GM18498 (cell line): ENCODE results near the gene PTGS1.
A peak's percentile ranks its signal among the peaks of the same experiment; 100 is the strongest.
"Not testable (repeated sequence)": the region's sequence is repeated elsewhere in the genome, so short reads cannot be mapped to it uniquely, and the experiment has no call there.

ENCODE experiments used
- ATAC-seq: cut with Tn5 transposase; IDR thresholded peaks from one replicate; pipeline ENCODE4 v1.9.1; 2021; ENCODE audit warnings: mild to moderate bottlenecking, moderate library complexity; ENCODE audit not compliant: unreplicated experiment

Gene PTGS1

GRCh38 chr9:122346478-122347347 is 24.1 kb upstream of the PTGS1 start:
- ATAC-seq: no peak

GRCh38 chr9:122347348-122348287 is 23.2 kb upstream of the PTGS1 start:
- no peak for ATAC-seq

DNA sequence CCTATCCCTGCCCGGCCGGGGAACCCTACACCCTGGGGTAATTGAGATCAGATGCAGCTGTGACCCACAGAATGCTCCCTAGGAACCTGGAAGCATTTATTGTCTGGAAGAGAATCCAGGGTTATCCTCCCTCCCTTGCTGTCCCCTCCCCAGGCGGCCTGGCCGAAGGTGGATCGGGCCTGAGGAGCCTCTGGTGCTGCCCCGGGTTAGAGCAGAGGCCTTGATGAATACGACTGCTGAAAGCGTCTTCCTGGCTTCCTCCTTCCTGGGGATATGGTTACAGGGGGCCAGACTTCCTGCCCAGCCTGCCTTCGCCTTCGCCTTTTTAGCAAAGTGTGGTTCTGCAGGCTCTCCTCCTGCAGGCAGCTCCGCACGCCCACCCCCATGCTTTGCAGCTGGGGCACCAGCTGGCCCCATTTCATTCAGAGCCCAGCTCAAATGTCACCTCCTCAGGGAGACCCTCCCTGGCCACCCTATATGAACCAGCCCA is 22.5 kb upstream of the PTGS1 start:
- ATAC-seq: no peak

GRCh38 chr9:122348791-122349190 is 22.0 kb upstream of the PTGS1 start:
- no peak for ATAC-seq

DNA sequence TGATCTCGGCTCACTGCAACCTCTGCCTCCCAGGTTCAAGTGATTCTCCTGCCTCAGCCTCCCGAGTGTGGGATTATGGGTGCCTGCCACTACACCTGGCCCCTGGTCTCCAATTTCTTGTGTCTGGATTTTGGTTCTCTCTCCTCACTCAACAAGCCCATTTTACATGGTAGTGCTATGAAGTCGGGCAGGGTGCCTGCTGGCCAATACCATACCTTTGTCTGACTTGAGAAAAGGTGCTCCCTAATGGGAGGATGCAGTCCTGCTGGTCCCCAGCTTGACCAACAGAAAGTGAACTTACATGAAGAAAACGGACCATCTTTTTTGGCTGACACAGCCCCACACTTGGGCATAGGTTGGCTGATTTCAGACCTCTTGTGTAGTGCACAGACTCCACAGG is 21.6 kb upstream of the PTGS1 start:
- ATAC-seq: no peak

- ATAC-seq: peak; percentile 84
Measured at GRCh38 chr9:122350577-122351355, 20.1 kb upstream of the PTGS1 start.

- ATAC-seq: no peak
Measured at GRCh38 chr9:122354536-122355199, 16.2 kb upstream of the PTGS1 start.

- no peak for ATAC-seq
Measured at GRCh38 chr9:122355336-122355875, 15.4 kb upstream of the PTGS1 start.

GRCh38 chr9:122356627-122357026 is 14.2 kb upstream of the PTGS1 start:
- no peak for ATAC-seq

GRCh38 chr9:122360891-122361290 is 9.9 kb upstream of the PTGS1 start:
- no peak for ATAC-seq

- not testable (repeated sequence) for ATAC-seq
Measured at GRCh38 chr9:122363131-122363530, 7.7 kb upstream of the PTGS1 start.

GRCh38 chr9:122364117-122364782 is 6.6 kb upstream of the PTGS1 start:
- ATAC-seq: no peak

GRCh38 chr9:122364783-122365150 is 6.1 kb upstream of the PTGS1 start:
- ATAC-seq: no peak

- no peak for ATAC-seq
Measured at GRCh38 chr9:122366074-122366660, 4.7 kb upstream of the PTGS1 start.

- peak; percentile 41 for ATAC-seq
Measured at GRCh38 chr9:122367065-122367464, 3.8 kb upstream of the PTGS1 start.

- ATAC-seq: no peak
Measured at GRCh38 chr9:122367774-122368460, 2.9 kb upstream of the PTGS1 start.

DNA sequence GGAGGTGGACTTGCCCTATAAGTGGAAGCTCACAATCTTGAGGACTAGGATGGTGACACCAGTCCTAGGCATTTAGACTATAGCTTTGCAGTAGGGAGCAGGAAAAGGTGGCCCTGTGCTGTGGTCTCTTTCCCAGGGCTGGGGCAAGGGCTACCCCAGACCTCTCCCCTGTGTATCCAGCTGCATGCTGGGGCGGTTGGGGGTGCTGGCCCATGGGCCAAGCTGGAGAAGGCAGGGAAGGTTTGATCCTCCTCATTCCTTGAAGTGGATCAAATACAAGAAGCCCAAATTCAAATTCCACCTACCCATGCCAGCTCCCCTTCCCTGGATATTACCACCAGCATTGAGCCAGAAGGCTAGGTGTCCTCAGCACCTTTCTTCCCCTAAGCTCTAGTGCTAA is 2.2 kb upstream of the PTGS1 start:
- ATAC-seq: no peak

GRCh38 chr9:122370303-122370702 is 521 bp upstream of the PTGS1 start:
- ATAC-seq: peak; percentile 37

DNA sequence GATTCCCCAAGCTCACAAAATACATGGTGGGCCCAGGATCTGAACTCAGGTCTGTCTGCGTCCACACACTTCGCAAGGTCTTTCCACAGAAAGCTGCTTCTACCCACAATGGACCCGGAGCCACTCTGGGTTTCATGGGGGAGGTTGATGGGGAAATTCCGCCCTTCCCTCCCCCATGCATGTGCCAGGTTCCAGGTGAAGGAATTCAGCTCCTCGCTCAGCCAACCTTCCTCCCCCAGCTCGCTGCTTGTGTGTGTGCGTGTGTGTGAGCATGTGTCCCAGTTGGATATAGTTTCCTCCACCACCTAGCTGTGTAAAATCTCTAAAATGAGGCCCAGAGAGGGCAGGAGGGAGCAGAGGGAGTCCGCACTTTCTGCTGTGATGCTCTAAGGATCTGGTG is 1.0 kb downstream of the PTGS1 start:
- ATAC-seq: no peak
